Activated gamma-delta T cell treated with anti-CD3 and anti-CD28 coated beads, Interleukin-2, amount 50 U/mL, for 16 hours (primary cell): ENCODE measurements around the gene ADSS1.
"Not testable (repeated sequence)": the region's sequence is repeated elsewhere in the genome, so short reads cannot be mapped to it uniquely, and the experiment has no call there.

Experiments
- DNase-seq: peaks from one replicate; pipeline ENCODE4 v3.0.0-alpha.2; 2020; ENCODE audit warnings: low read depth

ADSS1 gene

GRCh38 chr14:104717646-104718045, 6.4 kb upstream of the ADSS1 start:
- no peak for DNase-seq

- DNase-seq: no peak
Observed at GRCh38 chr14:104718147-104718546, 5.9 kb upstream of the ADSS1 start.

GRCh38 chr14:104718871-104719270, 5.2 kb upstream of the ADSS1 start:
- no peak for DNase-seq

GRCh38 chr14:104719343-104719742, 4.7 kb upstream of the ADSS1 start:
- no peak for DNase-seq

GRCh38 chr14:104721505-104722431, 2.3 kb upstream of the ADSS1 start:
- no peak for DNase-seq

GRCh38 chr14:104722938-104723650, 935 bp upstream of the ADSS1 start:
- no peak for DNase-seq

- no peak for DNase-seq
Observed at GRCh38 chr14:104724407-104724980, 465 bp downstream of the ADSS1 start.

GRCh38 chr14:104724981-104725771, 1.1 kb downstream of the ADSS1 start:
- no peak for DNase-seq

GRCh38 chr14:104725772-104726548, 1.9 kb downstream of the ADSS1 start:
- DNase-seq: no peak

- DNase-seq: no peak
Observed at GRCh38 chr14:104726600-104727451, 2.8 kb downstream of the ADSS1 start.

GRCh38 chr14:104728631-104729030, 4.6 kb downstream of the ADSS1 start:
- DNase-seq: no peak

- DNase-seq: not testable (repeated sequence)
Observed at GRCh38 chr14:104729176-104729834, 5.3 kb downstream of the ADSS1 start.

- no peak for DNase-seq
Observed at GRCh38 chr14:104729835-104730181, 5.8 kb downstream of the ADSS1 start.

- no peak for DNase-seq
Observed at GRCh38 chr14:104730487-104730886, 6.5 kb downstream of the ADSS1 start.

GRCh38 chr14:104731320-104732294, 7.6 kb downstream of the ADSS1 start:
- DNase-seq: no peak

- no peak for DNase-seq
Observed at GRCh38 chr14:104732355-104732804, 8.4 kb downstream of the ADSS1 start.

GRCh38 chr14:104732931-104733681, 9.1 kb downstream of the ADSS1 start:
- no peak for DNase-seq
